Activated B cell treated with CpG ODN at 0.5 μM for 24 hours (primary cell): Measurements from ENCODE around the gene MCM3AP. TPM values are rescaled to one million over a fixed set of nuclear protein-coding genes. Genes with fewer than 3 reads are reported as not detected.
"Not testable (repeated sequence)": the region's sequence is repeated elsewhere in the genome, so short reads cannot be mapped to it uniquely, and the experiment has no call there.

Experiments
- ATAC-seq: fragments of 200-7000 bp; cut with Tn5 transposase; one replicate; pipeline ENCODE4 v1.10.0; 2021; ENCODE audit warnings: low read depth, mild to moderate bottlenecking, moderate library complexity
- CTCF ChIA-PET: fragments of 350-600 bp; sonication (Branson Sonifier 250); formaldehyde crosslinking; loops from one replicate; lab custom pipeline; 2021; ENCODE audit warnings: antibody characterized with exemption; lab: Charles Lee
- POLR2A ChIA-PET: fragments of 350-600 bp; sonication (Branson Sonifier 250); formaldehyde crosslinking; loops from one replicate; lab custom pipeline; 2021; ENCODE audit warnings: antibody characterized with exemption; lab: Charles Lee
- DNase-seq: peaks from one replicate; pipeline ENCODE4 v3.0.0; 2022
- H3K27ac Mint-ChIP-seq: one replicate; pipeline ENCODE4 v1.8.0; 2020; ENCODE audit warnings: mixed read lengths
- H3K27me3 Mint-ChIP-seq: one replicate; pipeline ENCODE4 v1.8.0; 2021; ENCODE audit warnings: mixed read lengths
- H3K36me3 Mint-ChIP-seq: one replicate; pipeline ENCODE4 v1.8.0; 2021; ENCODE audit warnings: low read depth, mixed read lengths
- H3K4me1 Mint-ChIP-seq: one replicate; pipeline ENCODE4 v1.8.0; 2021; ENCODE audit warnings: mixed read lengths
- H3K4me3 Mint-ChIP-seq: one replicate; pipeline ENCODE4 v1.8.0; 2020; ENCODE audit warnings: mild to moderate bottlenecking, mixed read lengths
- H3K9me3 Mint-ChIP-seq: one replicate; pipeline ENCODE4 v1.8.0; 2020; ENCODE audit warnings: mixed read lengths
- intact Hi-C: fragments of 100-400 bp; cut with micrococcal nuclease; formaldehyde crosslinking; loops from one replicate; pipeline ENCODE4 v1.15.1; 2024
- total RNA-seq: library from RNA; stranded (reverse); gene quantifications from 2 replicates; pipeline ENCODE4 v1.2.3, GENCODE V29; 2022
- TF ChIP-seq, protein P1 (sequence below): fragments of 200-600 bp; IDR thresholded peaks from one replicate; pipeline ENCODE4 v1.8.0; 2022; ENCODE audit warnings: antibody characterized with exemption, mild to moderate bottlenecking

Gene MCM3AP
- total RNA-seq, 1 donor from 2014 or later, result 147 TPM

DNA sequence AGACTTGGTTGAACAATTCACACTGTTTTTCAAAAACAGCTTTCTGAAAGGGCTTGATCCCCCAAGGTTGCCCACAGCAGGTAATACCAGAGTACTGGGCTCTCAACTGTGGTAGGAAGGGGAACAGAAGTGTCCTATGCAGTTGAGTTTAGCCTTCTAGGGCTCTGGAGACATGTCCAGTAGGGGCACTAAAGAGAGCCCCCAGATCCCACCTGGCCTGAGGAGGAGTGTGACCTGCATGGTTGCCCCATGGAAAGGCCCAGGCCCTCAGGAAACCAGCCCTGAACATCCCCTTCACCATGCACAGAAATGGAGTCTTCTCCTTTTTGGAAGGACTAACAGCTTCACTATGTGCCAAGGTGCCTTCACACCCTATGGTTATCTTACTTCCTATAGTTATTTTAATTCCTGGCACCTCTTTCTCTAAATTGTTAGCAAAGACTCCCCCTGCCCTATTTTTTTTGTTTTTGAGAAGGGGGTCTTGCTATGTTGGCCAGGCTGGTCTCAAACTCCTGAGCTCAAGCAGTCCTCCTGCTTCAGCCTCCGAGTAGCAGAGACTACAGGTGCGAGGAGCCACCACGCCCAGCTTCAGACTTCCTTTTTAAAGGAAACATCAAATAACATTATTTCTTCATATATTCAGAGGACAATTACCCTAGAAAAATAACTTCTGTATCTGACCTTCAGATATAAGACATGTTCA is 40.0 kb downstream of the MCM3AP start:
- ChIA-PET CTCF (no interaction called here), POLR2A (no interaction called here)
- peaks cover 92% of the 10 kb centered on the region for H3K36me3 Mint-ChIP-seq
- no peak overlapping the region for H3K27ac Mint-ChIP-seq
- no peak overlapping the region for H3K4me3 Mint-ChIP-seq
- peaks cover 14% of the 10 kb centered on the region for H3K4me1 Mint-ChIP-seq
- DNase-seq, result no peak
- no peak for ATAC-seq
- TF ChIP-seq, protein P1, sequence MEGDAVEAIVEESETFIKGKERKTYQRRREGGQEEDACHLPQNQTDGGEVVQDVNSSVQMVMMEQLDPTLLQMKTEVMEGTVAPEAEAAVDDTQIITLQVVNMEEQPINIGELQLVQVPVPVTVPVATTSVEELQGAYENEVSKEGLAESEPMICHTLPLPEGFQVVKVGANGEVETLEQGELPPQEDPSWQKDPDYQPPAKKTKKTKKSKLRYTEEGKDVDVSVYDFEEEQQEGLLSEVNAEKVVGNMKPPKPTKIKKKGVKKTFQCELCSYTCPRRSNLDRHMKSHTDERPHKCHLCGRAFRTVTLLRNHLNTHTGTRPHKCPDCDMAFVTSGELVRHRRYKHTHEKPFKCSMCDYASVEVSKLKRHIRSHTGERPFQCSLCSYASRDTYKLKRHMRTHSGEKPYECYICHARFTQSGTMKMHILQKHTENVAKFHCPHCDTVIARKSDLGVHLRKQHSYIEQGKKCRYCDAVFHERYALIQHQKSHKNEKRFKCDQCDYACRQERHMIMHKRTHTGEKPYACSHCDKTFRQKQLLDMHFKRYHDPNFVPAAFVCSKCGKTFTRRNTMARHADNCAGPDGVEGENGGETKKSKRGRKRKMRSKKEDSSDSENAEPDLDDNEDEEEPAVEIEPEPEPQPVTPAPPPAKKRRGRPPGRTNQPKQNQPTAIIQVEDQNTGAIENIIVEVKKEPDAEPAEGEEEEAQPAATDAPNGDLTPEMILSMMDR, result no peak
- H3K9me3 Mint-ChIP-seq, result no peaks in the 10 kb centered on the region
- intact Hi-C loops, result no loop called here
- H3K27me3 Mint-ChIP-seq, result no peaks in the 10 kb centered on the region

DNA sequence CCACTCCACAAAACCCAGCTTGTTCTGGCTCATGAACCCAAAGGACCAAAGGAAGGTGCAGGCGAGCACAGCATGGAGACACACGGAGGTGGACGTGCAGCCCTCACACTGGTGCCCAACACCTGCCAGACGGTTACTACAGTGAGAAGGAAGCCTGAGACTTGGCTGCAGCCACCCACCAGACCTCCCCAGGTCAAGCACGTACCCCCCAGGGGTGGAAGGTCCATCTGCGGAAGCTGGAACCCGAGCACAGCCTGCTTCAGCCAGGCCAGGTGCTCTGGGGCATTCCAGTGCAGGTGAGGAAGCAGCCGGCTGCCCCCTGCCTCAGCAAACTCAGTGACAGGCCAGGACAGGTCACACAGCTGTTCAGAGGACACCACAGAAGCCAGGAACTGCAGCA is 40.8 kb downstream of the MCM3AP start:
- CTCF ChIA-PET, result no interaction called here
- Mint-ChIP-seq H3K36me3 (peaks cover 92% of the 10 kb centered on the region), H3K4me1 (peaks cover 7% of the 10 kb centered on the region), H3K4me3 (no peak overlapping the region), H3K27ac (no peak overlapping the region), H3K27me3 (no peaks in the 10 kb centered on the region), H3K9me3 (no peaks in the 10 kb centered on the region)
- POLR2A ChIA-PET, result no interaction called here
- intact Hi-C loops, result no loop called here
- ATAC-seq (no peak), DNase-seq (no peak)
- TF ChIP-seq, protein P1, result no peak

DNA sequence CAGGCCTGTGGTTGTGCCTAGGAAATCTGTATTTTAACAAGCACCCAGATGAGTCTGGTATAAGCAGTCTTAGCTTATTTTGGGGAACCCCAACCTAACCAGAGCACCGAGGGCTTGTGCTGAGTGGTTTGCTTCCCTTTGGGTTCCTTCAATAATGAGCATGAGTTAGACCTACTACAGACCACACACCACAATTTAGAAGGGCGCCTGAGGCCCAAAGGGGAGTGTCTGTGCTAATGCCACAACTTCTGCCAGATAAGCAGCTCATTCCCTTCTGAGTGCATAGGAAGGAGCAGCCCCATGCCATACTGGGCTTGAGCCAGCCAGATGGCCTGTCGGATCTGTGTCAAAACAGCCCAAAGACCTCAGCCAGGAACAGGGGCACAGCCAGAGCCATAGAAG is 41.5 kb downstream of the MCM3AP start:
- H3K27ac Mint-ChIP-seq, result no peak overlapping the region
- TF ChIP-seq, protein P1, result no peak
- DNase-seq (no peak), ATAC-seq (no peak)
- H3K36me3 Mint-ChIP-seq, result peaks cover 92% of the 10 kb centered on the region
- no peaks in the 10 kb centered on the region for H3K27me3 Mint-ChIP-seq
- peaks cover 7% of the 10 kb centered on the region for H3K4me1 Mint-ChIP-seq
- H3K4me3 Mint-ChIP-seq, result no peak overlapping the region
- POLR2A ChIA-PET, result no interaction called here
- H3K9me3 Mint-ChIP-seq, result no peaks in the 10 kb centered on the region
- CTCF ChIA-PET, result no interaction called here
- intact Hi-C loops, result no loop called here

DNA sequence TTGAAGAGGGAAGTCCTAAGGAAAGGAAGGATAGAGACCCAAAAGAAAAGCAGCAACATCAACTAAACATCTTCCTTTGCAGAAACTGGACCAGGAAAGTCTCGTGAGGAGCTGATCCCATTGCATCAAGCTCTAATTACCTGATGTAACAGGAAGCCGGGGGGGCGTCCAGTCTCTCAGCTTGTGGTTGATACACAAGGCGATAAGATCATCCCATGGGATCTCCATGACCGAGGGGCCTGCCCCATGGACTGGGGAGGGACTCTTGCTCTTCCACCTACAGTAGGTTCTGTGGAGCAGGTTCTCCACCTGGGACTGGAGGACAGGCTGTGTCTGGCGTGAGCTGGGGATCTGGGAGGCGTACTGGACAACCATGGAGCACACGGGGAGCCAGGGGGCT is 42.1 kb downstream of the MCM3AP start:
- Mint-ChIP-seq H3K36me3 (peaks cover 91% of the 10 kb centered on the region), H3K9me3 (no peaks in the 10 kb centered on the region), H3K27ac (no peak overlapping the region), H3K27me3 (no peaks in the 10 kb centered on the region), H3K4me3 (no peak overlapping the region), H3K4me1 (peaks cover 3% of the 10 kb centered on the region)
- intact Hi-C loops, result no loop called here
- TF ChIP-seq, protein P1, result no peak
- CTCF ChIA-PET, result no interaction called here
- DNase-seq (no peak), ATAC-seq (no peak)
- POLR2A ChIA-PET, result no interaction called here

DNA sequence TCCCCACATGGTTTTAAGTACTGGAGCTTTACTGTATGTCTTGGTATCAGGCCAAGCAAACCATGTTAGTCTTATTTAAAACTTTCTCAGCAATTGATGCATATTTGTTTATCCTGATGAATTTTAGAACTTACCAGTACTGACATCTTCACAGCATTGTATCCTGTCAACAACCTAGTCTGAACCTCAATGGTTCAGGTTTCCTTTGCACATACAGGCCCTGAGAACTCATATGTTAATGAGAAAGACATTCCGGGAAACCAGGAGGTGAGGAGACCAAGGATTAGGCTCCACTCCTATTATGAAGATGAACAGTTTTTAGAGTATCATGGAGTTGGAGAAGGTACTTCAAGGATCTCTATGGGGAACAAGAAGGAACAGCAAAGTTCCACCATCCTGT is 43.8 kb downstream of the MCM3AP start:
- ATAC-seq, intact Hi-C loops, H3K27ac Mint-ChIP-seq, CTCF ChIA-PET, H3K4me1 Mint-ChIP-seq, H3K27me3 Mint-ChIP-seq, H3K9me3 Mint-ChIP-seq, H3K4me3 Mint-ChIP-seq, DNase-seq: not testable (repeated sequence)
- POLR2A ChIA-PET, result interaction anchor here (0.6 kb wide), 1 partner anchor 232 kb away, joined by 7 read pairs; no protein-coding TSS in a partner anchor
- H3K36me3 Mint-ChIP-seq, result peaks cover 85% of the 10 kb centered on the region
